ENCODE measurements around the gene PABPN1L. TPM values are rescaled to one million over a fixed set of nuclear protein-coding genes. Genes with fewer than 3 reads are reported as not detected.

The PABPN1L gene
- total RNA-seq, 1 donor from 2014 or later = not detected

- H3K27me3 ChIP-seq (ENCODE audit: insufficient read depth, low read length) = no peaks in the 10 kb centered on the region
- no peak overlapping the region for H3K4me3 ChIP-seq (ENCODE audit: insufficient read depth, low read depth, low read length)
- H3K79me2 ChIP-seq (ENCODE audit: insufficient read depth, low read length) = peaks cover 29% of the 10 kb centered on the region
- FAIRE-seq (no peak), DNase-seq (ENCODE audit: low read depth) (no peak)
- no peak overlapping the region for H2AFZ ChIP-seq (ENCODE audit: low read depth, low read length)
- H3K4me2 ChIP-seq (ENCODE audit: low read length) = no peak overlapping the region
- no peaks in the 10 kb centered on the region for H3K9me3 ChIP-seq (ENCODE audit: insufficient read depth, low read depth, low read length)
- Mint-ChIP-seq H3K27ac (ENCODE audit: unreplicated experiment) (no peak overlapping the region), H3K36me3 (ENCODE audit: low read depth, unreplicated experiment) (peaks cover 11% of the 10 kb centered on the region), H3K4me3 (ENCODE audit: unreplicated experiment) (no peak overlapping the region), H3K4me1 (ENCODE audit: low read depth, unreplicated experiment) (peaks cover 6% of the 10 kb centered on the region), H3K9me3 (ENCODE audit: unreplicated experiment) (peaks cover 2% of the 10 kb centered on the region), H3K27me3 (ENCODE audit: low read depth, unreplicated experiment) (no peaks in the 10 kb centered on the region)
- H3K9ac ChIP-seq (ENCODE audit: low read length) = no peak overlapping the region
- peaks cover 12% of the 10 kb centered on the region for H3K4me1 ChIP-seq (ENCODE audit: insufficient read depth, low read length)
- peaks cover 45% of the 10 kb centered on the region for H4K20me1 ChIP-seq (ENCODE audit: insufficient read depth, low read length)
- no peaks in the 10 kb centered on the region for H3K36me3 ChIP-seq (ENCODE audit: insufficient read depth, low read length)
- H3K27ac ChIP-seq (ENCODE audit: low read depth, low read length) = no peak overlapping the region
- TF ChIP-seq CTCF (IDR thresholded peaks at IDR 0.05; ENCODE audit: insufficient read depth, low read depth, low read length) (no peak), EZH2 (IDR thresholded peaks at IDR 0.05; ENCODE audit: insufficient read depth, low read length) (no peak)
Observed at GRCh38 chr16:88853325-88853941, 13.0 kb downstream of the PABPN1L start.

- TF ChIP-seq CTCF (IDR thresholded peaks at IDR 0.05; ENCODE audit: insufficient read depth, low read depth, low read length) (no peak), EZH2 (IDR thresholded peaks at IDR 0.05; ENCODE audit: insufficient read depth, low read length) (no peak)
- Histone ChIP-seq H3K36me3 (ENCODE audit: insufficient read depth, low read length) (no peaks in the 10 kb centered on the region), H3K9me3 (ENCODE audit: insufficient read depth, low read depth, low read length) (no peaks in the 10 kb centered on the region), H3K9ac (ENCODE audit: low read length) (no peak overlapping the region), H3K27me3 (ENCODE audit: insufficient read depth, low read length) (no peaks in the 10 kb centered on the region), H3K79me2 (ENCODE audit: insufficient read depth, low read length) (peaks cover 16% of the 10 kb centered on the region), H3K4me1 (ENCODE audit: insufficient read depth, low read length) (peaks cover 8% of the 10 kb centered on the region), H3K4me3 (ENCODE audit: insufficient read depth, low read depth, low read length) (no peak overlapping the region), H4K20me1 (ENCODE audit: insufficient read depth, low read length) (peaks cover 45% of the 10 kb centered on the region), H2AFZ (ENCODE audit: low read depth, low read length) (no peak overlapping the region), H3K4me2 (ENCODE audit: low read length) (no peak overlapping the region), H3K27ac (ENCODE audit: low read depth, low read length) (no peak overlapping the region)
- H3K4me3 Mint-ChIP-seq (ENCODE audit: unreplicated experiment) = no peak overlapping the region
- H3K36me3 Mint-ChIP-seq (ENCODE audit: low read depth, unreplicated experiment) = peaks cover 11% of the 10 kb centered on the region
- no peaks in the 10 kb centered on the region for H3K9me3 Mint-ChIP-seq (ENCODE audit: unreplicated experiment)
- FAIRE-seq (no peak), DNase-seq (ENCODE audit: low read depth) (no peak)
- H3K27me3 Mint-ChIP-seq (ENCODE audit: low read depth, unreplicated experiment) = no peaks in the 10 kb centered on the region
- H3K27ac Mint-ChIP-seq (ENCODE audit: unreplicated experiment) = no peak overlapping the region
- peaks cover 4% of the 10 kb centered on the region for H3K4me1 Mint-ChIP-seq (ENCODE audit: low read depth, unreplicated experiment)
Observed at GRCh38 chr16:88851616-88852015, 14.8 kb downstream of the PABPN1L start.

- TF ChIP-seq CTCF (IDR thresholded peaks at IDR 0.05; ENCODE audit: insufficient read depth, low read depth, low read length) (no peak), EZH2 (IDR thresholded peaks at IDR 0.05; ENCODE audit: insufficient read depth, low read length) (no peak)
- H3K4me2 ChIP-seq (ENCODE audit: low read length) = no peak overlapping the region
- H3K36me3 ChIP-seq (ENCODE audit: insufficient read depth, low read length) = no peaks in the 10 kb centered on the region
- FAIRE-seq (no peak), DNase-seq (ENCODE audit: low read depth) (no peak)
- H3K79me2 ChIP-seq (ENCODE audit: insufficient read depth, low read length) = peaks cover 9% of the 10 kb centered on the region
- H2AFZ ChIP-seq (ENCODE audit: low read depth, low read length) = no peak overlapping the region
- H3K9me3 ChIP-seq (ENCODE audit: insufficient read depth, low read depth, low read length) = no peaks in the 10 kb centered on the region
- H3K4me1 ChIP-seq (ENCODE audit: insufficient read depth, low read length) = peaks cover 1% of the 10 kb centered on the region
- no peak overlapping the region for H3K27ac ChIP-seq (ENCODE audit: low read depth, low read length)
- Mint-ChIP-seq H3K27me3 (ENCODE audit: low read depth, unreplicated experiment) (no peaks in the 10 kb centered on the region), H3K4me1 (ENCODE audit: low read depth, unreplicated experiment) (peaks cover 4% of the 10 kb centered on the region), H3K27ac (ENCODE audit: unreplicated experiment) (no peak overlapping the region), H3K4me3 (ENCODE audit: unreplicated experiment) (no peak overlapping the region), H3K9me3 (ENCODE audit: unreplicated experiment) (no peaks in the 10 kb centered on the region), H3K36me3 (ENCODE audit: low read depth, unreplicated experiment) (peaks cover 11% of the 10 kb centered on the region)
- no peak overlapping the region for H3K4me3 ChIP-seq (ENCODE audit: insufficient read depth, low read depth, low read length)
- H3K9ac ChIP-seq (ENCODE audit: low read length) = no peak overlapping the region
- peaks cover 43% of the 10 kb centered on the region for H4K20me1 ChIP-seq (ENCODE audit: insufficient read depth, low read length)
- no peaks in the 10 kb centered on the region for H3K27me3 ChIP-seq (ENCODE audit: insufficient read depth, low read length)
Observed at GRCh38 chr16:88850531-88851199, 15.8 kb downstream of the PABPN1L start.

All from astrocyte (in vitro differentiated cells and primary cell).